Tibial nerve (tissue), 3 donors: ENCODE data around the gene SLC9A4.

Source experiments
- CTCF ChIP-seq, 5 experiments: fragments of 200-600 bp in 3 of 5; fragments of 450-650 bp in 2 of 5; sonication (generic) in 3 of 5; IDR thresholded peaks; one replicate each; pipeline ENCODE4 v1.5.1; 2016 to 2019; ENCODE audit warnings: antibody characterized with exemption in 5 of 5, mild to moderate bottlenecking in 3 of 5, moderate library complexity in 2 of 5
- POLR2A ChIP-seq, 2 donors: fragments of 450-650 bp; IDR thresholded peaks; one replicate each; pipeline ENCODE4 v1.6.1; 2017; ENCODE audit warnings: antibody characterized with exemption in 2 of 2, mild to moderate bottlenecking in 2 of 2, moderate library complexity in 2 of 2

DNA sequence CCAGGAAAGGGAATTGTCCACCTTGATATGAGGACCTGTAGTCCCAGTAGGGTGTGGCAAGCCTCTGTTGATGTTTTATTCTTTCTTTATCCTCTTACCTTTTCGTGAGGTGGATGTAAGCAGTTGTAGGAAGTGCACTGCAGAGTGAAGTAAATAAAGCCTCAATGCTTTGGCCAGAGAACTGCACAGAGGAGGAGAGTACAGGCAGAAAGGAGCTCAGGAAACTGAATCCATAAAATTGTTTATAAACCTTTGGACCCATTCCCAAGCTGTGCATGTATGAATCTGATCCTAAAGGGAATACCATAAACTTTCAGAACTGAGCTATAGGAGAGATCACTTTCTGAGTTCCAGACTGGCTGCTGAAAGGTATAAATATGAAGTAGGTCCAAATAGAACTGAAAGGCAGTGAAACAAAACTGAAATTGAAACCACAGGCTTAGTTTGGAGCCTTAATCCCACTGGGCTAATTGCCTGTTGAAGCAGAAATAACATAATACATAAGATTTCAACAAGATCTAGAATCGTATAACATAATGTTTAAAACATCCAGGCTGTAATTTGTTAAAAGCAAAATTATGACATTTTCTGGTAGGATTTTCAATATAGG, 17.9 kb upstream of the SLC9A4 start:
- TF ChIP-seq CTCF (IDR thresholded peaks at IDR 0.05) (no peak), POLR2A (IDR thresholded peaks at IDR 0.05) (no peak)
